HepG2 (cell line): ENCODE data around the gene RPL32. TPM values are rescaled to one million over a fixed set of nuclear protein-coding genes. Genes with fewer than 3 reads are reported as not detected.

Experiments used
- ARID3A ChIP-seq: IDR thresholded peaks from 2 replicates; pipeline ENCODE4 v1.6.1; 2012; ENCODE audit warnings: low read depth, low read length, improper control_type of control experiment
- ARNTL ChIP-seq: sonication (generic); formaldehyde crosslinking; IDR thresholded peaks from 2 replicates; pipeline ENCODE4 v1.4.0; 2020; ENCODE audit warnings: mild to moderate bottlenecking, missing genetic modification reagents
- CENPX ChIP-seq: sonication (generic); formaldehyde crosslinking; IDR thresholded peaks from 2 replicates; pipeline ENCODE4 v1.9.0; 2021; ENCODE audit warnings: mild to moderate bottlenecking, missing genetic modification reagents, moderate library complexity
- CREM ChIP-seq, 2 experiments: sonication (generic) in 1 of 2; formaldehyde crosslinking in 1 of 2; IDR thresholded peaks; 2 replicates each; pipeline versions ENCODE4 v1.4.0 to v1.6.1; 2016 to 2020; ENCODE audit warnings: antibody characterized with exemption in 1 of 2, mild to moderate bottlenecking in 1 of 2, missing genetic modification reagents in 1 of 2
- KDM5A ChIP-seq: fragments of 200-600 bp; sonication (generic); IDR thresholded peaks from 2 replicates; pipeline ENCODE4 v1.7.0; 2018; ENCODE audit warnings: antibody characterized with exemption, mild to moderate bottlenecking, low read length, borderline replicate concordance
- MIER3 ChIP-seq: IDR thresholded peaks from 2 replicates; pipeline ENCODE4 v1.6.1; 2016; ENCODE audit warnings: missing compliant biosample characterization, borderline replicate concordance
- MTERF4 ChIP-seq: sonication (generic); formaldehyde crosslinking; IDR thresholded peaks from 2 replicates; pipeline ENCODE4 v1.8.0; 2023; ENCODE audit warnings: mild to moderate bottlenecking, missing genetic modification reagents
- MXD4 ChIP-seq: IDR thresholded peaks from 2 replicates; pipeline ENCODE4 v1.6.1; 2016; ENCODE audit warnings: mild to moderate bottlenecking, missing biosample characterization, missing genetic modification reagents
- NFE2L1 ChIP-seq: sonication (generic); formaldehyde crosslinking; IDR thresholded peaks from 2 replicates; pipeline ENCODE4 v1.4.0; 2020; ENCODE audit warnings: missing genetic modification reagents, mild to moderate bottlenecking, borderline replicate concordance
- TEAD3 ChIP-seq: optimal IDR thresholded peaks from 2 replicates; pipeline ENCODE3; 2016; ENCODE audit warnings: borderline replicate concordance
- TMF1 ChIP-seq: sonication (generic); formaldehyde crosslinking; IDR thresholded peaks from 2 replicates; pipeline ENCODE4 v1.8.1; 2022; ENCODE audit warnings: low read depth, missing genetic modification reagents
- ZC3H13 ChIP-seq: sonication (generic); formaldehyde crosslinking; IDR thresholded peaks from 2 replicates; pipeline ENCODE4 v1.8.1; 2023; ENCODE audit warnings: mild to moderate bottlenecking, missing genetic modification reagents, moderate library complexity
- ZMYM4 ChIP-seq: sonication (generic); formaldehyde crosslinking; IDR thresholded peaks from 2 replicates; pipeline ENCODE4 v1.8.1; 2023; ENCODE audit warnings: mild to moderate bottlenecking, missing genetic modification reagents
- ZNF547 ChIP-seq: sonication (generic); formaldehyde crosslinking; IDR thresholded peaks from 2 replicates; pipeline ENCODE4 v1.5.1; 2020; ENCODE audit warnings: mild to moderate bottlenecking, missing genetic modification reagents
- ZNF609 ChIP-seq: sonication (generic); formaldehyde crosslinking; IDR thresholded peaks from 2 replicates; pipeline ENCODE4 v1.4.0; 2020; ENCODE audit warnings: mild to moderate bottlenecking, missing genetic modification reagents, borderline replicate concordance
- ZNF670 ChIP-seq: sonication (generic); formaldehyde crosslinking; IDR thresholded peaks from 2 replicates; pipeline ENCODE4 v1.8.0; 2022; ENCODE audit warnings: mild to moderate bottlenecking, missing genetic modification reagents, borderline replicate concordance
- ZNF770 ChIP-seq: sonication (generic); formaldehyde crosslinking; IDR thresholded peaks from 2 replicates; pipeline ENCODE4 v1.5.0; 2020; ENCODE audit warnings: mild to moderate bottlenecking, missing genetic modification reagents
- ZSCAN20 ChIP-seq: sonication (generic); formaldehyde crosslinking; IDR thresholded peaks from 2 replicates; pipeline ENCODE4 v1.4.0; 2020; ENCODE audit warnings: missing genetic modification reagents, mild to moderate bottlenecking, borderline replicate concordance
- polyA plus RNA-seq, 8 experiments: library from polyadenylated mRNA; depleted of rRNA in 3 of 8; stranded (reverse) in 7 of 8; unstranded in 1 of 8; fragments of >200 nt; fragmentation: Illumina TruSeq in 4 of 8; extraction: Trizol in 4 of 8; gene quantifications; 2 replicates each; pipeline versions ENCODE4 v1.2.1 to v1.2.3, GENCODE V29; 2011 to 2016; ENCODE audit warnings: low read depth in 4 of 8, missing spikeins in 1 of 8, mixed read lengths in 1 of 8; ENCODE audit not compliant: insufficient read depth in 1 of 8
- total RNA-seq, 5 experiments: library from RNA; depleted of rRNA; stranded (reverse); fragments of >200 nt; fragmentation: Illumina TruSeq; extraction: Trizol; gene quantifications; 2 replicates each; pipeline ENCODE4 v1.2.3, GENCODE V29; 2016; ENCODE audit warnings: low read depth in 1 of 5

RPL32 gene
- total and polyA plus RNA-seq, 2 of the 13 experiments (the other 11 are each of a cell fraction or from before 2014, with no cell fraction given) = 1,781 to 2,401 TPM

- peak; percentile 74; the same call in 1 of the 2 replicates for TF ChIP-seq ZNF670
- TF ChIP-seq NFE2L1 = no peak
- 0 out of 2 replicates have a peak, but pooled peaks have one; percentile 40 for TF ChIP-seq TMF1 (CRISPR knock-in tag)
- TF ChIP-seq ARNTL = peak; percentile 43; the same call in 1 of the 2 replicates
- TF ChIP-seq CREM (IDR thresholded peaks at IDR 0.05) = peak; percentile 92
- no peak for TF ChIP-seq CREM (CRISPR knock-in tag; IDR thresholded peaks at IDR 0.05)
- peak; percentile 38 for TF ChIP-seq MIER3 (CRISPR knock-in tag)
- TF ChIP-seq ZNF547 = 0 out of 2 replicates have a peak, but pooled peaks have one; percentile 37
- TF ChIP-seq CENPX (CRISPR knock-in tag) = no peak
- peak; percentile 50 for TF ChIP-seq TEAD3 (CRISPR knock-in tag)
- TF ChIP-seq ZNF770 (CRISPR knock-in tag) = peak; percentile 35; the same call in 1 of the 2 replicates
- peak; percentile 77 for TF ChIP-seq MXD4 (CRISPR knock-in tag)
- TF ChIP-seq ARID3A = 0 out of 2 replicates have a peak, but pooled peaks have one; percentile 11
- peak; percentile 72 for TF ChIP-seq ZSCAN20 (CRISPR knock-in tag)
- peak; percentile 73; the same call in 1 of the 2 replicates for TF ChIP-seq KDM5A
- no peak for TF ChIP-seq ZNF609 (CRISPR knock-in tag)
- peak; percentile 43 for TF ChIP-seq ZMYM4 (CRISPR knock-in tag)
- 0 out of 2 replicates have a peak, but pooled peaks have one; percentile 38 for TF ChIP-seq ZC3H13 (CRISPR knock-in tag)
- TF ChIP-seq MTERF4 (CRISPR knock-in tag) = 0 out of 2 replicates have a peak, but pooled peaks have one; percentile 46
Observed at GRCh38 chr3:12841149-12841969, at the start of gene RPL32 (continued).
